Effector memory CD4-positive, alpha-beta T cell (primary cell): ENCODE data around the gene HOXA9.
A peak's percentile ranks its signal among the peaks of the same experiment; 100 is the strongest.

ENCODE experiments used
- DNase-seq, 3 donors: peaks; one replicate each; pipeline ENCODE4 v3.0.0-alpha.2; 2020
- H3K27ac ChIP-seq: 2 replicates; pipeline ENCODE4 v1.7.0; 2013; ENCODE audit warnings: mild to moderate bottlenecking, low read length, moderate library complexity; ENCODE audit not compliant: insufficient read depth, poor library complexity, severe bottlenecking
- H3K27me3 ChIP-seq: replicated peaks from 2 replicates; pipeline ENCODE4 v1.7.0; 2013; ENCODE audit warnings: mild to moderate bottlenecking, low read length; ENCODE audit not compliant: insufficient read depth, control insufficient read depth, poor library complexity, severe bottlenecking
- H3K36me3 ChIP-seq: 2 replicates; pipeline ENCODE4 v1.7.0; 2013; ENCODE audit warnings: mild to moderate bottlenecking, low read length, moderate library complexity; ENCODE audit not compliant: control insufficient read depth, insufficient read depth
- H3K4me1 ChIP-seq: 2 replicates; pipeline ENCODE4 v1.7.0; 2013; ENCODE audit warnings: low read length, mild to moderate bottlenecking; ENCODE audit not compliant: control insufficient read depth, insufficient read depth, poor library complexity, severe bottlenecking
- H3K4me3 ChIP-seq: 2 replicates; pipeline ENCODE4 v1.7.0; 2013; ENCODE audit warnings: low read length, low read depth, mild to moderate bottlenecking; ENCODE audit not compliant: insufficient read depth, poor library complexity, severe bottlenecking
- H3K9me3 ChIP-seq: 2 replicates; pipeline ENCODE4 v1.7.0; 2013; ENCODE audit warnings: mild to moderate bottlenecking, low read length, moderate library complexity; ENCODE audit not compliant: control insufficient read depth

The HOXA9 gene

DNA sequence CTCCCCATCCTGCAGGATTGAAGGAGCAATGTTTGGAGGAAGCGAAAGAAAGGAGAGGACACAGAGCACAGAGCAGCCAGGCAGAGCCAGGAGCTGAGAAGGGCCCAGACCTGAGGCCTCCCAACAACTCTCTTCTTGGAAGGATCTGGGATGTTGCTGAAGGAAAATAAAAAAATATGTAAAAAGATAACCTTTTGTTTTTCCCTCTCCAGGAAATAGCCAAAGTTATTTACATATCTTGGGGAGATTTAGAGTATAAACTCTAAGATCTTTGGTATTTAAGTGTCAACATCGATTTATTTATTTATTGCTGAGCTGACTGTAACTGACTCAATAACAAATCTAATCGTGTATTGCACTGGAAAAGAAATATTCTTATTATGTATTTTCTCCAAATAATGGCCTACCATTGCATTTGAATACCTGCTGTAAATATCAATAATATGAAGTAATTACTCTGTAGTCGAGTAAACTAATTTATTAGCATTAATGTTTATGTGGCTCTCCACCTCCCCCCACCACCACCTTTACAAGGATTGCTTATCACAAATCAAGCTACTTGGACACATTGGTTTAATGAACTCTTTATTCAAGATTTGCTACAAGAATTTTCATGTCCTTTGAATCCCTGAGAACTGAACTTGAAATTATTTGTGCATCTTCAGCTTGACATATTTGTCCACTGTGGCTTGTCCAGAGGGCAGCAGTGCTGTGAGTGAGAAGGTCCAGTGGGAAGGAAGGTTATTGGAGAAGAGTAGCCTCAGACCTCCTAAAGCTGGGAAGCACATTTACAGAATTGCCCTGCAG, 21.5 kb upstream of the HOXA9 start:
- peaks cover 94% of the 10 kb centered on the region for H3K27me3 ChIP-seq
- no peak overlapping the region for H3K27ac ChIP-seq
- H3K9me3 ChIP-seq: no peaks in the 10 kb centered on the region
- H3K4me1 ChIP-seq: peaks cover 53% of the 10 kb centered on the region
- H3K4me3 ChIP-seq: no peak overlapping the region
- no peaks in the 10 kb centered on the region for H3K36me3 ChIP-seq
- no peak for DNase-seq

- no peaks in the 10 kb centered on the region for H3K36me3 ChIP-seq
- no peak overlapping the region for H3K27ac ChIP-seq
- H3K27me3 ChIP-seq: peaks cover 87% of the 10 kb centered on the region
- peaks cover 51% of the 10 kb centered on the region for H3K4me1 ChIP-seq
- DNase-seq: no peak
- H3K4me3 ChIP-seq: no peak overlapping the region
- H3K9me3 ChIP-seq: no peaks in the 10 kb centered on the region
Measured at GRCh38 chr7:27185854-27186667, 20.7 kb upstream of the HOXA9 start.

DNA sequence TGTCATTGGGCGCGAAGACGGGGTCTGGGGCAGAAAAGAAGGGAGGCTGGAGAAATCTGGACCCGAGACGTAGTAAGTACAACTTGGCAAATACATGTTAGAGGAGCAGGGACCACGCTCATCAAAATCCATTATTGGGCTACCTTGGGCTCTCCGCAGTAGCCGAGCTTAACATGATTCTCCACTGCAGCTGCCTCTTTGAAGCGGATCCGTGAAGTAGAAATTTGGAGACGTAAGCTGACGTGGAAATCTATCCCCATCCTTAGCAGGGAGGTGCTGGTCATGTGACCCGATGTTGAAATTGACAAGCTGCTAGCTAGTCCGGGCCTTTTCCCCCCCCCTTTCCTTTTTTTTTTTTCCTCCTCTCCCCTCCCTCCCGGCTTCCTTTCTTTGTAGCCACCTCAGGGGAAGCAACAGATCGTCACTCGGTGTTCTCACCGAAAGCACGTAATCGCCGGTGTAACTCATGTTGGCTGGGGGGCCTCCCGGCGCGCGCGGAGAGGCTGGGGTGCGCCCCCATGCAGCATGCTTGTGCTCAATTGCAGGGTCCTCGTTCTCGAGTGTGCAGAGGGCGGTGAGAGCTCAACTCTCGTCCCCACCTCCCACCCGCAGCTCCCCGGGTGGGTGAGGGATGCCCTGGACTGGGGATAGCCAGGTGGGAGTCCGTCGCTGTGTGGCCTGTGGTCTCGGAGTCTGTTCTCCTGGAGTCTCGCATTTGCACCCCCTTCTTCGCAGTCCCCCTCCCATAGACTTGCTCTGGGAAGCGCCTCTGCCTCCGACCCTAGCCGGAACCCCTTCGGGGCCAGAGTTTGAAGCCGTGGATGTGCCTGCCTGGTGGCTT, 19.9 kb upstream of the HOXA9 start, which contains the start of gene HOXA11:
HOXA11 (minus strand) TSS at position 220 of the 841 bp plus-strand sequence; CDS start at position 132, 88 bp downstream.
- DNase-seq: no peak
- H3K36me3 ChIP-seq: no peaks in the 10 kb centered on the region
- H3K4me1 ChIP-seq: peaks cover 51% of the 10 kb centered on the region
- no peaks in the 10 kb centered on the region for H3K9me3 ChIP-seq
- H3K4me3 ChIP-seq: peak within 1 kb of the TSS; percentile 42
- H3K27ac ChIP-seq: no peak within 1 kb of the TSS
- H3K27me3 ChIP-seq: peaks cover 86% of the 10 kb centered on the region

DNA sequence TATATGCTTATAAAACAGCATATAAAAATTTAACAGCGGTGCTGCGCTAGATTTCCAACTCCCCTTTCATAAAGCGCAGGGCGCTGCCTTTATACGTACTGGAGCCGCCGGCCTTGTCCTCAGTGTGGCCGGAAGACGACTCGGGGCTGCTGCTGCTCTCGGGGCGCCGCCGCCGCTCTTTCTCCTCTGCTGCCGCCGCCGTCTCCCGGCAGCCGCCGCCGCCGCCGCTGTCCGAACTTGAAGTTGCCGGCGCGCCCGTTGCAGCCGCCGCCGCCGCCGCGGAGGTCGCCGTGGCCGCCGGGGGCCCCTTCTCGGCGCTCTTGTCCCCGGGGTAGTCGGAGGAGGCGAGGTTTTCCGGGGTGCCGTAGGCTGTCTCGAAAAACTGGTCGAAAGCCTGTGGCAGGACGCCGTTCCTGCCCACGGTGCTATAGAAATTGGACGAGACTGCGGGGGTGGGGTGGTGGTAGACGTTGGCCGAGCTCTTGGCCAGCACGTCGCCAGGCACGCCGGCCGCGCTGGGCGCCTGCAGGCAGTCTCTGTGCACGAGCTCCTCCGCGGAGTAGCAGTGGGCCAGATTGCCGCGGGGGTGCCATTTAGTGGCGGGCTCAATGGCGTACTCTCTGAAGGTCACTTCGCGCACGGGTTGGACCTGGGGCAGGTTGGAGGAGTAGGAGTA, 19.1 kb upstream of the HOXA9 start:
- no peaks in the 10 kb centered on the region for H3K36me3 ChIP-seq
- no peaks in the 10 kb centered on the region for H3K9me3 ChIP-seq
- no peak for DNase-seq
- no peak overlapping the region for H3K27ac ChIP-seq
- peaks cover 86% of the 10 kb centered on the region for H3K27me3 ChIP-seq
- peak overlapping the region; percentile 42 for H3K4me3 ChIP-seq
- peaks cover 57% of the 10 kb centered on the region for H3K4me1 ChIP-seq

GRCh38 chr7:27183682-27184336, 18.5 kb upstream of the HOXA9 start:
- Histone ChIP-seq H3K36me3 (no peaks in the 10 kb centered on the region), H3K27ac (no peak overlapping the region), H3K27me3 (peaks cover 86% of the 10 kb centered on the region), H3K9me3 (no peaks in the 10 kb centered on the region), H3K4me1 (peaks cover 51% of the 10 kb centered on the region), H3K4me3 (no peak overlapping the region)
- DNase-seq: no peak

GRCh38 chr7:27182861-27183681, 17.7 kb upstream of the HOXA9 start:
- Histone ChIP-seq H3K9me3 (no peaks in the 10 kb centered on the region), H3K4me3 (no peak overlapping the region), H3K4me1 (peaks cover 43% of the 10 kb centered on the region), H3K27ac (no peak overlapping the region), H3K36me3 (no peaks in the 10 kb centered on the region), H3K27me3 (peaks cover 80% of the 10 kb centered on the region)
- no peak for DNase-seq

- no peak overlapping the region for H3K4me3 ChIP-seq
- no peak for DNase-seq
- no peak overlapping the region for H3K27ac ChIP-seq
- H3K4me1 ChIP-seq: peaks cover 37% of the 10 kb centered on the region
- no peaks in the 10 kb centered on the region for H3K9me3 ChIP-seq
- H3K36me3 ChIP-seq: no peaks in the 10 kb centered on the region
- H3K27me3 ChIP-seq: peaks cover 74% of the 10 kb centered on the region
Measured at GRCh38 chr7:27182285-27182841, 17.0 kb upstream of the HOXA9 start.

- no peak for DNase-seq
- Histone ChIP-seq H3K9me3 (no peaks in the 10 kb centered on the region), H3K27me3 (peaks cover 71% of the 10 kb centered on the region), H3K4me3 (no peak overlapping the region), H3K36me3 (no peaks in the 10 kb centered on the region), H3K4me1 (peaks cover 34% of the 10 kb centered on the region), H3K27ac (no peak overlapping the region)
Measured at GRCh38 chr7:27181795-27182275, 16.5 kb upstream of the HOXA9 start.
